Limb (tissue), 2 donors: ENCODE results near the gene ADAM22.

Experiments
- DNase-seq, 2 donors: peaks; one replicate each; pipeline ENCODE4 v3.0.0-alpha.2; 2016; ENCODE audit errors: extremely low spot score in 2 of 2

The ADAM22 gene

GRCh38 chr7:88216276-88216675 is 282.2 kb downstream of the ADAM22 start:
- DNase-seq: no peak

GRCh38 chr7:88217675-88218428 is 283.8 kb downstream of the ADAM22 start:
- DNase-seq: no peak

GRCh38 chr7:88218429-88218745 is 284.3 kb downstream of the ADAM22 start:
- DNase-seq: no peak

GRCh38 chr7:88218836-88219605 is 285.0 kb downstream of the ADAM22 start:
- DNase-seq: peak; percentile 55 to 72

GRCh38 chr7:88219781-88220747 is 286.0 kb downstream of the ADAM22 start, which contains the start of gene SRI:
Gene SRI, minus strand, starts transcription at chr7:88220038. Its CDS starts 12 bp downstream, at chr7:88220026.
- DNase-seq: peak; percentile 79 to 93

GRCh38 chr7:88223265-88223664 is 289.2 kb downstream of the ADAM22 start:
- no peak for DNase-seq

- no peak for DNase-seq
Measured at GRCh38 chr7:88224601-88225275, 290.7 kb downstream of the ADAM22 start.

GRCh38 chr7:88226201-88226600 is 292.1 kb downstream of the ADAM22 start:
- no peak for DNase-seq

GRCh38 chr7:88226886-88227516 is 292.9 kb downstream of the ADAM22 start:
- no peak for DNase-seq

GRCh38 chr7:88229302-88229995 is 295.4 kb downstream of the ADAM22 start:
- DNase-seq: no peak

- no peak for DNase-seq
Measured at GRCh38 chr7:88230646-88231045, 296.6 kb downstream of the ADAM22 start.

- no peak for DNase-seq
Measured at GRCh38 chr7:88233828-88234227, 299.8 kb downstream of the ADAM22 start.

- DNase-seq: no peak
Measured at GRCh38 chr7:88239852-88240251, 305.8 kb downstream of the ADAM22 start.

- DNase-seq: peak; percentile 42 to 75
Measured at GRCh38 chr7:88243345-88243909, 309.4 kb downstream of the ADAM22 start.

- DNase-seq: no peak
Measured at GRCh38 chr7:88244258-88244657, 310.2 kb downstream of the ADAM22 start.
